ENCODE data around the gene LRRC43.

- TF ChIP-seq CTCF (conservative IDR thresholded peaks at IDR 0.05; ENCODE audit: low read length), result no peak
- TF ChIP-seq EZH2phosphoT487 (IDR thresholded peaks at IDR 0.05; ENCODE audit: borderline replicate concordance, low read depth, low read length), result no peak
These were observed 61.8 kb downstream of the LRRC43 start for GRCh38 chr12:122244565-122245371.

All from OCI-LY7 (cell line).